T-helper 2 cell treated with Interferon-gamma antibody and Interleukin-4, amounts not matched to agents 5 μg/mL and 100 μg/mL, for 36 hours (primary cell): ENCODE data around the gene SUSD3.

Experiments used
- DNase-seq: peaks from one replicate; pipeline ENCODE4 v3.0.0; 2021; ENCODE audit warnings: low spot score
- H3K27ac Mint-ChIP-seq: one replicate; pipeline ENCODE4 v1.8.0; 2021; ENCODE audit warnings: mild to moderate bottlenecking, mixed read lengths
- H3K27me3 Mint-ChIP-seq: one replicate; pipeline ENCODE4 v1.8.0; 2021; ENCODE audit warnings: low read depth, mixed read lengths
- H3K36me3 Mint-ChIP-seq: one replicate; pipeline ENCODE4 v1.8.0; 2021; ENCODE audit warnings: low read depth, mixed read lengths
- H3K4me1 Mint-ChIP-seq: one replicate; pipeline ENCODE4 v1.8.0; 2021; ENCODE audit warnings: low read depth, mixed read lengths
- H3K4me3 Mint-ChIP-seq: one replicate; pipeline ENCODE4 v1.8.0; 2022; ENCODE audit warnings: mild to moderate bottlenecking, moderate library complexity, mixed read lengths
- H3K9me3 Mint-ChIP-seq: one replicate; pipeline ENCODE4 v1.8.0; 2021; ENCODE audit warnings: mixed read lengths

Gene SUSD3

GRCh38 chr9:93022721-93023520 lies 35.6 kb upstream of the SUSD3 start:
- Mint-ChIP-seq H3K4me3 (no peak overlapping the region), H3K27ac (no peak overlapping the region), H3K4me1 (peaks cover 38% of the 10 kb centered on the region), H3K27me3 (no peaks in the 10 kb centered on the region), H3K9me3 (no peaks in the 10 kb centered on the region), H3K36me3 (peaks cover 60% of the 10 kb centered on the region)
- DNase-seq, result no peak

- peaks cover 44% of the 10 kb centered on the region for H3K4me1 Mint-ChIP-seq
- H3K27ac Mint-ChIP-seq, result no peak overlapping the region
Observed at GRCh38 chr9:93023521-93023815, 35.0 kb upstream of the SUSD3 start.

GRCh38 chr9:93024646-93024910 lies 33.9 kb upstream of the SUSD3 start:
- Mint-ChIP-seq H3K4me1 (peaks cover 45% of the 10 kb centered on the region), H3K4me3 (peak overlapping the region; percentile 34), H3K36me3 (peaks cover 55% of the 10 kb centered on the region), H3K9me3 (no peaks in the 10 kb centered on the region), H3K27me3 (no peaks in the 10 kb centered on the region), H3K27ac (peak overlapping the region; percentile 87)
- no peak for DNase-seq

More at GRCh38 chr9:93023521-93023815, 35.0 kb upstream of the SUSD3 start:
- Mint-ChIP-seq H3K27me3 (no peaks in the 10 kb centered on the region), H3K36me3 (peaks cover 59% of the 10 kb centered on the region), H3K4me3 (no peak overlapping the region), H3K9me3 (no peaks in the 10 kb centered on the region)
- DNase-seq, result no peak

GRCh38 chr9:93024986-93025630 lies 33.4 kb upstream of the SUSD3 start:
- Mint-ChIP-seq H3K4me3 (peak overlapping the region; percentile 40), H3K9me3 (no peaks in the 10 kb centered on the region), H3K4me1 (peaks cover 48% of the 10 kb centered on the region), H3K36me3 (peaks cover 59% of the 10 kb centered on the region), H3K27me3 (no peaks in the 10 kb centered on the region), H3K27ac (peak overlapping the region; percentile 88)
- no peak for DNase-seq

GRCh38 chr9:93025736-93026135 lies 32.8 kb upstream of the SUSD3 start:
- Mint-ChIP-seq H3K36me3 (peaks cover 61% of the 10 kb centered on the region), H3K4me3 (no peak overlapping the region)
- no peak for DNase-seq

GRCh38 chr9:93026640-93027039 lies 31.9 kb upstream of the SUSD3 start:
- peaks cover 62% of the 10 kb centered on the region for H3K36me3 Mint-ChIP-seq
- H3K9me3 Mint-ChIP-seq, result no peaks in the 10 kb centered on the region
- no peak for DNase-seq
- H3K27me3 Mint-ChIP-seq, result no peaks in the 10 kb centered on the region
- no peak overlapping the region for H3K4me3 Mint-ChIP-seq
- H3K4me1 Mint-ChIP-seq, result peaks cover 54% of the 10 kb centered on the region
- H3K27ac Mint-ChIP-seq, result peak overlapping the region; percentile 93

More at GRCh38 chr9:93025736-93026135, 32.8 kb upstream of the SUSD3 start:
- H3K9me3 Mint-ChIP-seq, result no peaks in the 10 kb centered on the region
- H3K27me3 Mint-ChIP-seq, result no peaks in the 10 kb centered on the region
- H3K27ac Mint-ChIP-seq, result peak overlapping the region; percentile 88
- peaks cover 49% of the 10 kb centered on the region for H3K4me1 Mint-ChIP-seq

- no peaks in the 10 kb centered on the region for H3K9me3 Mint-ChIP-seq
- H3K27me3 Mint-ChIP-seq, result no peaks in the 10 kb centered on the region
- H3K4me1 Mint-ChIP-seq, result peaks cover 56% of the 10 kb centered on the region
- peak overlapping the region; percentile 93 for H3K27ac Mint-ChIP-seq
- H3K4me3 Mint-ChIP-seq, result peak overlapping the region; percentile 74
- DNase-seq, result no peak
- H3K36me3 Mint-ChIP-seq, result peaks cover 61% of the 10 kb centered on the region
Observed at GRCh38 chr9:93027750-93028149, 30.8 kb upstream of the SUSD3 start.

GRCh38 chr9:93028448-93029006 lies 30.0 kb upstream of the SUSD3 start:
- Mint-ChIP-seq H3K4me3 (peak overlapping the region; percentile 74), H3K9me3 (no peaks in the 10 kb centered on the region), H3K27me3 (no peaks in the 10 kb centered on the region), H3K27ac (peak overlapping the region; percentile 93), H3K36me3 (peaks cover 60% of the 10 kb centered on the region), H3K4me1 (peaks cover 57% of the 10 kb centered on the region)
- DNase-seq, result peak; percentile 49

- Mint-ChIP-seq H3K27ac (peak overlapping the region; percentile 68), H3K4me1 (peaks cover 44% of the 10 kb centered on the region), H3K27me3 (no peaks in the 10 kb centered on the region), H3K9me3 (no peaks in the 10 kb centered on the region), H3K4me3 (no peak overlapping the region), H3K36me3 (peaks cover 63% of the 10 kb centered on the region)
- DNase-seq, result no peak
Observed at GRCh38 chr9:93030642-93031628, 27.6 kb upstream of the SUSD3 start.

- Mint-ChIP-seq H3K36me3 (peaks cover 68% of the 10 kb centered on the region), H3K4me1 (peaks cover 39% of the 10 kb centered on the region)
- no peak for DNase-seq
Observed at GRCh38 chr9:93031629-93032430, 26.7 kb upstream of the SUSD3 start.

GRCh38 chr9:93032545-93032944 lies 26.0 kb upstream of the SUSD3 start:
- Mint-ChIP-seq H3K27me3 (no peaks in the 10 kb centered on the region), H3K4me3 (no peak overlapping the region), H3K4me1 (peaks cover 33% of the 10 kb centered on the region), H3K27ac (peak overlapping the region; percentile 71), H3K9me3 (no peaks in the 10 kb centered on the region), H3K36me3 (peaks cover 63% of the 10 kb centered on the region)
- no peak for DNase-seq

More at GRCh38 chr9:93031629-93032430, 26.7 kb upstream of the SUSD3 start:
- H3K27me3 Mint-ChIP-seq, result no peaks in the 10 kb centered on the region
- H3K27ac Mint-ChIP-seq, result peak overlapping the region; percentile 36
- no peak overlapping the region for H3K4me3 Mint-ChIP-seq
- no peaks in the 10 kb centered on the region for H3K9me3 Mint-ChIP-seq

GRCh38 chr9:93033531-93033930 lies 25.0 kb upstream of the SUSD3 start:
- H3K27ac Mint-ChIP-seq, result peak overlapping the region; percentile 28
- no peak overlapping the region for H3K4me3 Mint-ChIP-seq
- no peak for DNase-seq
- no peaks in the 10 kb centered on the region for H3K9me3 Mint-ChIP-seq
- H3K4me1 Mint-ChIP-seq, result peaks cover 23% of the 10 kb centered on the region
- H3K36me3 Mint-ChIP-seq, result peaks cover 57% of the 10 kb centered on the region
- no peaks in the 10 kb centered on the region for H3K27me3 Mint-ChIP-seq

- Mint-ChIP-seq H3K9me3 (no peaks in the 10 kb centered on the region), H3K27ac (no peak overlapping the region), H3K27me3 (no peaks in the 10 kb centered on the region), H3K36me3 (peaks cover 45% of the 10 kb centered on the region), H3K4me1 (peaks cover 13% of the 10 kb centered on the region), H3K4me3 (no peak overlapping the region)
- DNase-seq, result no peak
Observed at GRCh38 chr9:93035106-93035660, 23.3 kb upstream of the SUSD3 start.
